ENCODE data around the gene TMPRSS3. TPM values are rescaled to one million over a fixed set of nuclear protein-coding genes. Genes with fewer than 3 reads are reported as not detected.

Gene TMPRSS3
- total and polyA plus RNA-seq, 9 of the 15 experiments (the other 6 are each of a cell fraction or from before 2014, with no cell fraction given), result 0.07 TPM; not detected in 8

DNA sequence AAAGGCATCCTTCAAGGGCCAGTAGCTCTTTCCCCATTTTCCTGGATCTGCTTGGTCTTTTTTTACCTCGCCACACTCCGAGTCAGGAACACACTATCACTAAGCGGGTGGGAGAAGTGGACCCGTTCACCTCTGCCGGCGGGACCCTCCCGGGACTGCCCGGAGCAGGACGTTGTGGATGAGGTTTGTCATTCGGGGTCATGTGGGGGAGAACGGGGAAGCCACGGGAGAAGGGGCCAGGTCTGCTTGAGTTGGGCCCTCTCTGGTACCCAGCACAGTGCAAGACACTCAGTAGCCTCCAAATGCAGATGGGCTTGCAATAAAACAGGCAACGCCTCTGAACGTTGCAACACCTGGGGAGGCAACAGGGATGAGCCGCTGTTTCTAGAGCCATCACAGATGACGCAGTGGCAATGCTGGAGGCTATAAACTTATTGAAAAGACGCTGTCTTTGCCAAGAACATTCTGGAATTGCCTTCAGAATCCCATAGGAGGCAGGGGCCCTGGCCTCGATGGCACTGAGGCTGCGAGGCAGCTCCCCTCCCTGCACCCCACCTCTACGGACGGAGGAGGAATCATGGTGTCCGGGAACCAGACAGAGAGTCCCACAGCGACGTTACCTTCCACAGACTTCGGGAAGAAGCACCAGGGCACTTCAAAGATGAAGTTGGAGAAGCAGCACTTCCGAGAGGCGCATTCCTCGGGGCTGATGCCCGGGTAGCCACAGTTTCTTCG is 48.8 kb downstream of the TMPRSS3 start (continued):
- TF ChIP-seq ARID4B (CRISPR knock-in tag; IDR thresholded peaks at IDR 0.05) (no peak), BCL6 (CRISPR knock-in tag; IDR thresholded peaks at IDR 0.05) (no peak), RBM25 (IDR thresholded peaks at IDR 0.05; ENCODE audit: low read depth, low read length, severe bottlenecking) (no peak)

DNA sequence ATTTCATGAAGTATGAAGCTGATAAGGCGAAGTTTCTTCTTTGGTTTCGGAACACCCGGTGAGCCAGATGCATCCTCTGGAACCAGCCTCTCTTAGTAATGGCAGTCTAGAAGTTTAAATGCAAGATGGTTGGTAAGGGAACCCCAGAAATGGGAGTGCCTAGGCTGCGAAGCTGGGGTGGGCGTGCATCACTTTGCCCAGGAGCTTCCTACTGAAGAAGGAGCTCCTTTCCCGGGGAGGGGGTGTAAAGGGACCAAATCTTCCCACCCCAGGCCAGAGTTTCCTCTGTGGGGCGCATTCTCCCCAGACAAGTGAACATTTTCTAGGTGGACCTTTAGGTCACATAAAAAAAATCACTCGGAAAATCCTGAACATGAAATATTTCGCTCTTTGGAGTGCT is 49.4 kb downstream of the TMPRSS3 start:
- FAIRE-seq, result no peak
- no peak for DNase-seq (ENCODE audit: extremely low read depth in 1 of 4, low spot score in 3 of 4)
- in situ Hi-C loops (cut with MboI), result no loop called here
- H3K4me2 ChIP-seq (ENCODE audit: insufficient read depth, low read length), result no peak overlapping the region
- peaks cover 34 to 62% of the 10 kb centered on the region in 2 experiments for H3K27me3 ChIP-seq (ENCODE audit: control insufficient read depth in 2 of 2, insufficient read depth in 2 of 2, low read length in 2 of 2)
- no peak overlapping the region for H3K4me3 ChIP-seq
- WGBS (ENCODE audit: insufficient coverage, low coverage, missing lambda C conversion rate), result 3% methylated on average over 9 of the region's 9 CpGs
- CTCF ChIA-PET (ENCODE audit: low intra/inter-chr PET ratio), result no interaction called here
- TF ChIP-seq SIX5 (IDR thresholded peaks at IDR 0.05; ENCODE audit: borderline replicate concordance in 1 of 2, insufficient read depth in 1 of 2, low read depth in 1 of 2, low read length in 2 of 2) (0 out of 4 replicates have a peak, but pooled peaks of 1 of the 2 experiments have one; percentile 8), SMARCA5 (IDR thresholded peaks at IDR 0.05) (no peak)
- intact Hi-C loops (cut with micrococcal nuclease), result no loop called here
- H3K36me3 ChIP-seq (ENCODE audit: control insufficient read depth, insufficient read depth, low read length), result no peaks in the 10 kb centered on the region
- H4K20me1 ChIP-seq (replicated peaks; ENCODE audit: control insufficient read depth, insufficient read depth, low read length), result no peaks in the 10 kb centered on the region
- no peak overlapping the region for H2AFZ ChIP-seq (ENCODE audit: low read depth, low read length)
- POLR2A ChIA-PET, result interaction anchor here (1.2 kb wide), 1 partner anchor 15 kb away, joined by 4 read pairs; no protein-coding TSS in a partner anchor
- BruUV-seq (replicated peaks), result no TSS peak
- ATAC-seq, result no peak
- no peak overlapping the region for H3K27ac ChIP-seq (ENCODE audit: extremely low read depth, low read depth, low read length)
- H3K9me3 ChIP-seq (replicated peaks; ENCODE audit: control insufficient read depth, insufficient read depth, low read depth, low read length), result no peaks in the 10 kb centered on the region
- peaks cover 0 to 4% of the 10 kb centered on the region in 2 experiments; a peak in 1 of 5 replicates for H3K4me1 ChIP-seq (replicated peaks in 1 of 2; ENCODE audit: control insufficient read depth in 2 of 2, insufficient read depth in 2 of 2, low read length in 2 of 2)
- H3K9me1 ChIP-seq (ENCODE audit: control insufficient read depth, insufficient read depth, low read length), result no peaks in the 10 kb centered on the region
- H3K79me2 ChIP-seq (ENCODE audit: control insufficient read depth, insufficient read depth, low read length), result no peaks in the 10 kb centered on the region
- no peak overlapping the region for H3K9ac ChIP-seq (ENCODE audit: insufficient read depth in 1 of 2, low read depth in 2 of 2, low read length in 2 of 2)
